ENCODE data around the gene NGFR. TPM values are rescaled to one million over a fixed set of nuclear protein-coding genes. Genes with fewer than 3 reads are reported as not detected.

NGFR gene
- total and polyA plus RNA-seq, 2 experiments from 2014 or later = 16.5 to 27.0 TPM

GRCh38 chr17:49523706-49524472 is 28.8 kb downstream of the NGFR start:
- no peak overlapping the region for H3K4me3 ChIP-seq
- DNase-seq (ENCODE audit: low read depth in 1 of 2, low spot score in 1 of 2) = no peak
- no peaks in the 10 kb centered on the region for H3K36me3 ChIP-seq
- no peak for TF ChIP-seq CTCF (IDR thresholded peaks at IDR 0.05; ENCODE audit: low read depth, low read length)
- no peaks in the 10 kb centered on the region for H3K4me1 ChIP-seq (ENCODE audit: low read depth)
- no peaks in the 10 kb centered on the region for H3K27me3 ChIP-seq
- no peak overlapping the region for H3K27ac ChIP-seq
- no peaks in the 10 kb centered on the region for H3K9me3 ChIP-seq (ENCODE audit: low read depth)

- Histone ChIP-seq H3K4me3 (no peak overlapping the region), H3K9me3 (ENCODE audit: low read depth) (no peaks in the 10 kb centered on the region), H3K27ac (no peak overlapping the region), H3K36me3 (no peaks in the 10 kb centered on the region), H3K4me1 (ENCODE audit: low read depth) (no peaks in the 10 kb centered on the region), H3K27me3 (no peaks in the 10 kb centered on the region)
- DNase-seq (ENCODE audit: low read depth in 1 of 2, low spot score in 1 of 2) = no peak
- no peak for TF ChIP-seq CTCF (IDR thresholded peaks at IDR 0.05; ENCODE audit: low read depth, low read length)
These were observed 29.6 kb downstream of the NGFR start for GRCh38 chr17:49524473-49525359.

DNA sequence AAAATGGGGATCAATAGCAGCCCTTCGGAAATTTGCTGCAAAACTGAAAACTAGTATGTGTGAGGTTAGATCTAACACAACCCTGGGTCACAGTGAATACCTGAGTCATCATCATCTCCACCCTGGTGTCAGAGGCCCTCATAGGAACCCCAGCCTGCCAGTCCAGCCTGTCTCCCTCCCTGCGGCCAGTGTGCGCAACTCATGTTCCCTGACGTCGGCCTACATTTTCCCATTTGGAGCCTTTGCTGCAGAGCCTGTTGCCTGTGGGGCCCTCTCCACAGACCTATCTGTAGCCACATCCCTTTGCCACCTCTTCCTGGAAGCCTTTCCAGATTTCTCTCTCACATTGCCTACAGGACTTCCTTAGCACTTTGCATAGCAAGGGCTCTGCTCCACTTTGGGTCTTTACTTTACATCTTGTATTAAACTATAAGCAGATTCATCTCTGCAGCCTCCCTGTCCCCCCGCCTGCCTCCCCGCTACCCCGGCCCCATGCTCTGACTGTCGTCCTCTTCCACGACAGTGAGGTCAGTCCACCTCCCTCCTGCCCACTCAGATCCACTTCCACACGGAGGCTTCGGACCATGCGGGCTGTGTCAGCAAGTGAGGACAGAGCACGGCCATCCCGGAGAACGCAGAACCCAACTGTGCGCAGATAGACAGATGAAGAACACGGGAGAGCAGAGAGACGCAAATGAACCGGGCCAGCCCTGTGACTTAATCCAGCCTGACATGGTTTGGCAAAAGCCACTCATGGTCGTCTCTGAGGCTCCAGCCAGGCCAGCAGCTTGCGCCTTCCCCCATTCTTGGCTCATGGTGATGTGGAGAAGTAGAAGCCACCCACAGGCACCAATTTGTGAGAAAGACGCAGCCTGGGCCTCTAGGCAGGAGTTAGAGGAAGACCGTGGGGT is 31.0 kb downstream of the NGFR start:
- no peak for TF ChIP-seq CTCF (IDR thresholded peaks at IDR 0.05; ENCODE audit: low read depth, low read length)
- H3K27me3 ChIP-seq = no peaks in the 10 kb centered on the region
- no peaks in the 10 kb centered on the region for H3K36me3 ChIP-seq
- H3K9me3 ChIP-seq (ENCODE audit: low read depth) = no peaks in the 10 kb centered on the region
- H3K4me1 ChIP-seq (ENCODE audit: low read depth) = no peaks in the 10 kb centered on the region
- no peak overlapping the region for H3K4me3 ChIP-seq
- H3K27ac ChIP-seq = no peak overlapping the region
- DNase-seq (ENCODE audit: low read depth in 1 of 2, low spot score in 1 of 2) = no peak

GRCh38 chr17:49527927-49528651 is 33.0 kb downstream of the NGFR start:
- no peak for TF ChIP-seq CTCF (IDR thresholded peaks at IDR 0.05; ENCODE audit: low read depth, low read length)
- Histone ChIP-seq H3K27ac (no peak overlapping the region), H3K4me3 (no peak overlapping the region), H3K4me1 (ENCODE audit: low read depth) (no peaks in the 10 kb centered on the region), H3K27me3 (no peaks in the 10 kb centered on the region), H3K9me3 (ENCODE audit: low read depth) (no peaks in the 10 kb centered on the region), H3K36me3 (no peaks in the 10 kb centered on the region)
- no peak for DNase-seq (ENCODE audit: low read depth in 1 of 2, low spot score in 1 of 2)
